Endothelial cell (in vitro differentiated cells): ENCODE results near the gene ARHGAP18. TPM values are rescaled to one million over a fixed set of nuclear protein-coding genes. Genes with fewer than 3 reads are reported as not detected.

ENCODE experiments used
- DNase-seq: peaks from one replicate; pipeline ENCODE4 v3.0.0; 2021; ENCODE audit warnings: low spot score
- H3K27ac Mint-ChIP-seq: one replicate; pipeline ENCODE4 v1.8.0; 2021; ENCODE audit warnings: mixed read lengths, inconsistent platforms; ENCODE audit not compliant: unreplicated experiment
- H3K27me3 Mint-ChIP-seq: one replicate; pipeline ENCODE4 v1.8.0; 2021; ENCODE audit warnings: mild to moderate bottlenecking, moderate library complexity, mixed read lengths, inconsistent platforms; ENCODE audit not compliant: unreplicated experiment
- H3K36me3 Mint-ChIP-seq: one replicate; pipeline ENCODE4 v1.8.0; 2021; ENCODE audit warnings: mild to moderate bottlenecking, low read depth, mixed read lengths, inconsistent platforms; ENCODE audit not compliant: unreplicated experiment
- H3K4me1 Mint-ChIP-seq: one replicate; pipeline ENCODE4 v1.8.0; 2021; ENCODE audit warnings: mild to moderate bottlenecking, mixed read lengths, inconsistent platforms; ENCODE audit not compliant: unreplicated experiment
- H3K4me3 Mint-ChIP-seq: one replicate; pipeline ENCODE4 v1.8.0; 2021; ENCODE audit warnings: mild to moderate bottlenecking, mixed read lengths, inconsistent platforms; ENCODE audit not compliant: unreplicated experiment
- H3K9me3 Mint-ChIP-seq: one replicate; pipeline ENCODE4 v1.8.0; 2021; ENCODE audit warnings: mixed read lengths, inconsistent platforms; ENCODE audit not compliant: unreplicated experiment
- total RNA-seq: library from RNA; stranded (reverse); fragmentation: NEBNext Ultra II Directional; extraction: Animal tissue kit (Norgen Biotek cat#: 25700); gene quantifications from one replicate; pipeline ENCODE4 v1.2.1, GENCODE V29; 2021; ENCODE audit not compliant: unreplicated experiment
- TF ChIP-seq, protein P1 (sequence below): fragments of 200-600 bp; sonication (generic); IDR thresholded peaks from one replicate; pipeline ENCODE4 v1.5.0; 2021; ENCODE audit warnings: antibody characterized with exemption; ENCODE audit not compliant: unreplicated experiment

ARHGAP18 gene
- total RNA-seq, 1 donor from 2014 or later, result 102 TPM

DNA sequence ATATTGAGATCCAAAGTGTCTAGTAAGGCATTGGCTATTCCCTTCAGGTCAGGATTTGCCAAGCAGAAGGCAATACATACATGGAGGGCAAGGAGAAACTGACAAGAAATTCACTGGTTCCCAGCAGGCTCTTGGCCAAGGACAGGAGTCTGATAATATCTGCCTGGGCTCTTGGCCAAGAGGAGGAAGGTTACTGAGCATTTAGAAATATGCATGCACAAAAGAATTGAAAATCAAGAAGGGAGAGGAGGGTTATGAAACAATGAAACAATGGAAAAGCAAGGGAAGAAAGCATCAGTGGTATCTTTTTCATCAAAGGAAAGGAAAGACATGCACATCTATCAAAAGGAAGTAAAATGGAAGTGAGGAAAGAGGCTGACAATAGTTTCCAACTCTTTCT, 42.4 kb downstream of the ARHGAP18 start:
- peak overlapping the region; percentile 68 for H3K27ac Mint-ChIP-seq
- TF ChIP-seq, protein P1, sequence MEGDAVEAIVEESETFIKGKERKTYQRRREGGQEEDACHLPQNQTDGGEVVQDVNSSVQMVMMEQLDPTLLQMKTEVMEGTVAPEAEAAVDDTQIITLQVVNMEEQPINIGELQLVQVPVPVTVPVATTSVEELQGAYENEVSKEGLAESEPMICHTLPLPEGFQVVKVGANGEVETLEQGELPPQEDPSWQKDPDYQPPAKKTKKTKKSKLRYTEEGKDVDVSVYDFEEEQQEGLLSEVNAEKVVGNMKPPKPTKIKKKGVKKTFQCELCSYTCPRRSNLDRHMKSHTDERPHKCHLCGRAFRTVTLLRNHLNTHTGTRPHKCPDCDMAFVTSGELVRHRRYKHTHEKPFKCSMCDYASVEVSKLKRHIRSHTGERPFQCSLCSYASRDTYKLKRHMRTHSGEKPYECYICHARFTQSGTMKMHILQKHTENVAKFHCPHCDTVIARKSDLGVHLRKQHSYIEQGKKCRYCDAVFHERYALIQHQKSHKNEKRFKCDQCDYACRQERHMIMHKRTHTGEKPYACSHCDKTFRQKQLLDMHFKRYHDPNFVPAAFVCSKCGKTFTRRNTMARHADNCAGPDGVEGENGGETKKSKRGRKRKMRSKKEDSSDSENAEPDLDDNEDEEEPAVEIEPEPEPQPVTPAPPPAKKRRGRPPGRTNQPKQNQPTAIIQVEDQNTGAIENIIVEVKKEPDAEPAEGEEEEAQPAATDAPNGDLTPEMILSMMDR, result no peak
- no peaks in the 10 kb centered on the region for H3K9me3 Mint-ChIP-seq
- H3K4me1 Mint-ChIP-seq, result peaks cover 74% of the 10 kb centered on the region
- H3K4me3 Mint-ChIP-seq, result peak overlapping the region; percentile 1
- no peak for DNase-seq
- peaks cover 8% of the 10 kb centered on the region for H3K27me3 Mint-ChIP-seq
- H3K36me3 Mint-ChIP-seq, result peaks cover 19% of the 10 kb centered on the region

DNA sequence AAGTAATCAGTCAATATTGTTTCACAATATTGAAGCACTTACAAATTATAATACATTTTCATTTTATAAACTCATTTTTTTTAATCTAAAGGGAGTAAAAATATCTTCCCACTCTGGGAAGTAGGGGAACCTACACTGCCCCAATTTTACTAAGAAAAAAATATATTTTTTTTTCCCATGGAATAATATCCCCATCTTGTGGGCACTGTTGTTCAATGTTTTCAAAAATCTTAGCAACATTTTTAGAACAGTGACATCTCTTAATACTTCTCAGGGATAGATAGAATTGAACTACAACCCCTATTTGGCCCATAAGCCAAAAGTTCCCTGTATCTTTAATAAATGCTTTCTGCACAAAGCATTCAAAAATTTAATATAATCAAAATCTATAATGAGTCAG, 42.9 kb downstream of the ARHGAP18 start:
- Mint-ChIP-seq H3K36me3 (peaks cover 17% of the 10 kb centered on the region), H3K27me3 (peaks cover 7% of the 10 kb centered on the region), H3K9me3 (no peaks in the 10 kb centered on the region), H3K4me3 (no peak overlapping the region), H3K4me1 (peaks cover 72% of the 10 kb centered on the region), H3K27ac (peak overlapping the region; percentile 70)
- DNase-seq, result no peak
- TF ChIP-seq, protein P1, result no peak

DNA sequence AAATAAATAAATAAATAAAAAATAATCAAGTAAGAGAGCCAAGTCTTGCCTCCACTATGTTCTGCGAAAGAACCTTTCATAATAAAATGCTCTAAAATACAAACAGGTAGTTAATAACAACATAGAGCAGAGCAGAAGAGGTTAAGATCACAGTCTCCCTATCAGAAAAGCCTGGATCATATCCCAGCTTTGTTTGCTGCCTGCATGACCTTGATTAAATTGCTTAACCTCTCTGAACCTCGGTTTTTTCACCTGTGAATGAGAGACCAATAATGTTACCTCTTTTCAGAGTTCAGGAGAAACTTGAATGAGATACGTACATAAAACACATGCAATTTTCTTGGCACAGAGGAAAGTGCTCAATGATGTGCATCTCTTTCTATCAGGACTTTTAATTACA, 44.4 kb downstream of the ARHGAP18 start:
- Mint-ChIP-seq H3K36me3 (peaks cover 21% of the 10 kb centered on the region), H3K27ac (no peak overlapping the region), H3K9me3 (no peaks in the 10 kb centered on the region), H3K4me1 (peaks cover 68% of the 10 kb centered on the region), H3K27me3 (peaks cover 9% of the 10 kb centered on the region), H3K4me3 (no peak overlapping the region)
- DNase-seq, result no peak
- TF ChIP-seq, protein P1, result no peak

DNA sequence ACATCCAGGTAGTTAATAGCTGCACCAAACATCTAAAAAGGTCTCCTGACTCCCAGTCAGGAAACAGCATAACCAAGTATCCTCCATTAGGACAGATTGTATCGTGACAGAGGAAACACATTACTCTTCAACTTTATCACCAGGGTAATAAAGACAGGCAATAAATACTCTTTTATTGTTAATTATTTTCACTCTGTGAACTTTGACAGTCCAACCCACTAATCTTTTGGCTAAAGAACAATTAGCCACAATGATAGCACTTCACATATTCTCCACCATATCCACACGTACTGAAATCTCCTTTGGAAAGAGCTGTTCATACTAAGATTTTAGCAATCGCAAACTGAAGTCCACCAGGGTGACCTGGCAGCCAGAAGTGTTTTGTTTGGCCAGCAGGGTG, 46.4 kb downstream of the ARHGAP18 start:
- no peak for DNase-seq
- peaks cover 75% of the 10 kb centered on the region for H3K4me1 Mint-ChIP-seq
- H3K4me3 Mint-ChIP-seq, result no peak overlapping the region
- TF ChIP-seq, protein P1, result no peak
- H3K27me3 Mint-ChIP-seq, result peaks cover 6% of the 10 kb centered on the region
- peaks cover 28% of the 10 kb centered on the region for H3K36me3 Mint-ChIP-seq
- no peaks in the 10 kb centered on the region for H3K9me3 Mint-ChIP-seq
- no peak overlapping the region for H3K27ac Mint-ChIP-seq

DNA sequence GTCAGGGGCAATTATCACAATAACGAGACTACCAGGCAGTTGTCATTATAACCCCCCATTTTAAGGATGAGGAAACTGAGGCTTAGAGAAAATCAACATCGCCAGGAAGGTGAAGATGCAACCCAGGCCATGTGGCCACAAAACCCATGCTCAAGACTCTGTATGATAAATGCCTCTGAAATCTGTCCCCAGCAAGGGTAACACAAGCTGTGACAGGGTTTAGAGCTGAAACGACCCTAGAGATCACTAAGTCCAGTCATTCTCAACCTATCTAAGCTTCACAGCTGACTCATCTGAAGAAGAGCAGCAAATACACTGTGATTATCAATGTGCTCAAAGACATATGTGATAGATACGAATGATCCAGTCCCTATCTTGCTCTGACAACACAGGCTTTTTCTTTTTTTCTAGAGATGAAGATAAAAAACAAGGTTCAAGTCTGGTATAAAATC, 47.0 kb downstream of the ARHGAP18 start:
- Mint-ChIP-seq H3K4me3 (no peak overlapping the region), H3K36me3 (peaks cover 24% of the 10 kb centered on the region), H3K27ac (peak overlapping the region; percentile 39), H3K27me3 (peaks cover 4% of the 10 kb centered on the region), H3K4me1 (peaks cover 75% of the 10 kb centered on the region), H3K9me3 (no peaks in the 10 kb centered on the region)
- no peak for DNase-seq
- TF ChIP-seq, protein P1, result no peak
